Activated CD4-positive, alpha-beta memory T cell treated with anti-CD3 and anti-CD28 coated beads, Interleukin-2, amount 10 ng/mL, durations not matched to agents 7 days and 5 days (primary cell): Measurements from ENCODE around the gene ERVK3-1. TPM values are rescaled to one million over a fixed set of nuclear protein-coding genes. Genes with fewer than 3 reads are reported as not detected.
"Not testable (repeated sequence)": the region's sequence is repeated elsewhere in the genome, so short reads cannot be mapped to it uniquely, and the experiment has no call there.

Source experiments
- CTCF ChIA-PET: fragments of 350-600 bp; sonication (Branson Sonifier 250); formaldehyde crosslinking; loops from one replicate; lab custom pipeline; 2021; ENCODE audit warnings: antibody characterized with exemption, inconsistent platforms; lab: Charles Lee
- POLR2A ChIA-PET: fragments of 350-600 bp; sonication (Branson Sonifier 250); formaldehyde crosslinking; loops from one replicate; lab custom pipeline; 2021; ENCODE audit warnings: antibody characterized with exemption; lab: Charles Lee
- DNase-seq: peaks from one replicate; pipeline ENCODE4 v3.0.0-alpha.2; 2020
- H3K27ac Mint-ChIP-seq: one replicate; pipeline ENCODE4 v1.8.0; 2021; ENCODE audit warnings: mild to moderate bottlenecking, mixed read lengths
- H3K27me3 Mint-ChIP-seq: one replicate; pipeline ENCODE4 v1.8.0; 2021; ENCODE audit warnings: mixed read lengths
- H3K36me3 Mint-ChIP-seq: one replicate; pipeline ENCODE4 v1.8.0; 2021; ENCODE audit warnings: low read depth, mixed read lengths
- H3K4me1 Mint-ChIP-seq: one replicate; pipeline ENCODE4 v1.8.0; 2021; ENCODE audit warnings: mixed read lengths
- H3K4me3 Mint-ChIP-seq: one replicate; pipeline ENCODE4 v1.8.0; 2021; ENCODE audit warnings: mild to moderate bottlenecking, mixed read lengths
- H3K9me3 Mint-ChIP-seq: one replicate; pipeline ENCODE4 v1.8.0; 2021; ENCODE audit warnings: mixed read lengths
- total RNA-seq, 2 experiments: library from RNA; stranded (reverse); gene quantifications; one replicate each; pipeline ENCODE4 v1.2.3, GENCODE V29; 2021

The ERVK3-1 gene
- total RNA-seq, 2 experiments from 2014 or later: 53.8 to 60.1 TPM

GRCh38 chr19:58310685-58311084, 5.5 kb downstream of the ERVK3-1 start:
- CTCF ChIA-PET, DNase-seq, H3K27ac Mint-ChIP-seq, POLR2A ChIA-PET, H3K27me3 Mint-ChIP-seq, H3K4me3 Mint-ChIP-seq: not testable (repeated sequence)
- H3K9me3 Mint-ChIP-seq: peaks cover 20% of the 10 kb centered on the region
- H3K36me3 Mint-ChIP-seq: peaks cover 95% of the 10 kb centered on the region
- peaks cover 35% of the 10 kb centered on the region for H3K4me1 Mint-ChIP-seq

GRCh38 chr19:58311345-58311865, 6.2 kb downstream of the ERVK3-1 start:
- Mint-ChIP-seq H3K9me3 (peaks cover 20% of the 10 kb centered on the region), H3K27ac (no peak overlapping the region), H3K4me1 (peaks cover 29% of the 10 kb centered on the region), H3K36me3 (peaks cover 94% of the 10 kb centered on the region), H3K27me3 (no peaks in the 10 kb centered on the region), H3K4me3 (no peak overlapping the region)
- ChIA-PET POLR2A (no interaction called here), CTCF (no interaction called here)
- no peak for DNase-seq

GRCh38 chr19:58315580-58315979, 10.4 kb downstream of the ERVK3-1 start:
- ChIA-PET POLR2A (no interaction called here), CTCF (no interaction called here)
- H3K27ac Mint-ChIP-seq: no peak overlapping the region
- peaks cover 12% of the 10 kb centered on the region for H3K9me3 Mint-ChIP-seq
- H3K27me3 Mint-ChIP-seq: no peaks in the 10 kb centered on the region
- H3K4me3 Mint-ChIP-seq: no peak overlapping the region
- H3K4me1 Mint-ChIP-seq: no peaks in the 10 kb centered on the region
- no peak for DNase-seq
- H3K36me3 Mint-ChIP-seq: peaks cover 61% of the 10 kb centered on the region

- POLR2A ChIA-PET: interaction anchor here (0.9 to 1.4 kb wide), 5 partner anchors 9 to 202 kb away, joined by 3 to 4 read pairs (median 3); partner anchors contain the start of genes ZBTB45 and ZSCAN22
- Mint-ChIP-seq H3K4me3 (no peak overlapping the region), H3K36me3 (peaks cover 45% of the 10 kb centered on the region), H3K4me1 (no peaks in the 10 kb centered on the region), H3K9me3 (peaks cover 8% of the 10 kb centered on the region), H3K27ac (no peak overlapping the region), H3K27me3 (no peaks in the 10 kb centered on the region)
- DNase-seq: no peak
- CTCF ChIA-PET: interaction anchor here (0.7 kb wide), 1 partner anchor 56 kb away, joined by 3 read pairs; no protein-coding TSS in a partner anchor
Measured at GRCh38 chr19:58317476-58318072, 12.4 kb downstream of the ERVK3-1 start.

- no peaks in the 10 kb centered on the region for H3K4me1 Mint-ChIP-seq
- DNase-seq: no peak
- H3K9me3 Mint-ChIP-seq: peaks cover 6% of the 10 kb centered on the region
- H3K27ac Mint-ChIP-seq: no peak overlapping the region
- CTCF ChIA-PET: interaction anchor here (1.0 kb wide), 1 partner anchor 846 kb away, joined by 3 read pairs; no protein-coding TSS in a partner anchor
- peaks cover 42% of the 10 kb centered on the region for H3K36me3 Mint-ChIP-seq
- POLR2A ChIA-PET: interaction anchor here (1.0 to 1.5 kb wide), 3 partner anchors 8 to 29 kb away, joined by 3 to 4 read pairs (median 4); partner anchors contain the start of gene ZSCAN22
- no peak overlapping the region for H3K4me3 Mint-ChIP-seq
- no peaks in the 10 kb centered on the region for H3K27me3 Mint-ChIP-seq
Measured at GRCh38 chr19:58318297-58318696, 13.1 kb downstream of the ERVK3-1 start.

GRCh38 chr19:58319241-58319640, 14.1 kb downstream of the ERVK3-1 start:
- H3K27ac Mint-ChIP-seq: no peak overlapping the region
- H3K4me3 Mint-ChIP-seq: no peak overlapping the region
- no peaks in the 10 kb centered on the region for H3K27me3 Mint-ChIP-seq
- DNase-seq: no peak
- H3K9me3 Mint-ChIP-seq: peaks cover 3% of the 10 kb centered on the region
- ChIA-PET CTCF (interaction anchor here (1.0 kb wide), 1 partner anchor 847 kb away, joined by 3 read pairs; no protein-coding TSS in a partner anchor), POLR2A (interaction anchor here (1.5 kb wide), 1 partner anchor 12 kb away, joined by 4 read pairs; no protein-coding TSS in a partner anchor)
- H3K4me1 Mint-ChIP-seq: no peaks in the 10 kb centered on the region
- peaks cover 36% of the 10 kb centered on the region for H3K36me3 Mint-ChIP-seq

- H3K9me3 Mint-ChIP-seq: no peaks in the 10 kb centered on the region
- no peak overlapping the region for H3K4me3 Mint-ChIP-seq
- DNase-seq: no peak
- ChIA-PET POLR2A (interaction anchor here (0.7 to 2.2 kb wide), 10 partner anchors 8 to 475 kb away, joined by 3 to 23 read pairs (median 4); partner anchors contain the start of genes ERVK3-1, RPS5, ZNF497 and ZNF587), CTCF (interaction anchor here (1.3 kb wide), 1 partner anchor 38 kb away, joined by 6 read pairs; the partner anchor contains the start of gene ZNF497)
- no peaks in the 10 kb centered on the region for H3K27me3 Mint-ChIP-seq
- H3K36me3 Mint-ChIP-seq: peaks cover 11% of the 10 kb centered on the region
- no peak overlapping the region for H3K27ac Mint-ChIP-seq
- no peaks in the 10 kb centered on the region for H3K4me1 Mint-ChIP-seq
Measured at GRCh38 chr19:58325311-58326022, 20.3 kb downstream of the ERVK3-1 start.

- Mint-ChIP-seq H3K36me3 (peaks cover 9% of the 10 kb centered on the region), H3K27ac (no peak overlapping the region), H3K4me1 (no peaks in the 10 kb centered on the region), H3K9me3 (no peaks in the 10 kb centered on the region), H3K27me3 (no peaks in the 10 kb centered on the region), H3K4me3 (no peak overlapping the region)
- ChIA-PET POLR2A (interaction anchor here (1.0 to 2.2 kb wide), 13 partner anchors 9 to 193 kb away, joined by 3 to 23 read pairs (median 5); partner anchors contain the start of genes ERVK3-1, RPS5, ZBTB45 and ZNF497), CTCF (interaction anchor here (0.9 to 1.4 kb wide), 5 partner anchors 21 to 255 kb away, joined by 4 to 12 read pairs (median 6); partner anchors contain the start of genes ZBTB45, ZNF497 and ZNF584)
- DNase-seq: no peak
Measured at GRCh38 chr19:58326501-58326913, 21.3 kb downstream of the ERVK3-1 start.

GRCh38 chr19:58326914-58327726, 21.9 kb downstream of the ERVK3-1 start, which contains the start of gene ZSCAN22:
Gene ZSCAN22 (plus strand): TSS chr19:58326994. CDS start chr19:58334803, 7,809 bp downstream.
- Mint-ChIP-seq H3K36me3 (peaks cover 9% of the 10 kb centered on the region), H3K9me3 (no peaks in the 10 kb centered on the region), H3K4me3 (no peak within 1 kb of the TSS), H3K27me3 (no peaks in the 10 kb centered on the region), H3K27ac (no peak within 1 kb of the TSS), H3K4me1 (no peaks in the 10 kb centered on the region)
- peak; percentile 93 for DNase-seq
- ChIA-PET CTCF (interaction anchor here (0.9 to 2.2 kb wide), 6 partner anchors 20 to 254 kb away, joined by 4 to 12 read pairs (median 6); partner anchors contain the start of genes ZBTB45, ZNF497 and ZNF584), POLR2A (interaction anchor here (1.0 to 2.2 kb wide), 12 partner anchors 9 to 193 kb away, joined by 3 to 23 read pairs (median 4); partner anchors contain the start of genes ERVK3-1, RPS5, ZBTB45 and ZNF497)

- H3K27me3 Mint-ChIP-seq: no peaks in the 10 kb centered on the region
- H3K36me3 Mint-ChIP-seq: peaks cover 2% of the 10 kb centered on the region
- no peak overlapping the region for H3K4me3 Mint-ChIP-seq
- DNase-seq: no peak
- H3K4me1 Mint-ChIP-seq: no peaks in the 10 kb centered on the region
- no peaks in the 10 kb centered on the region for H3K9me3 Mint-ChIP-seq
- CTCF ChIA-PET: interaction anchor here (1.5 to 2.2 kb wide), 2 partner anchors 14 to 191 kb away, joined by 5 to 6 read pairs; partner anchors contain the start of gene ZBTB45
- POLR2A ChIA-PET: no interaction called here
- no peak overlapping the region for H3K27ac Mint-ChIP-seq
Measured at GRCh38 chr19:58328999-58329398, 23.8 kb downstream of the ERVK3-1 start.

- ChIA-PET POLR2A (interaction anchor here (0.7 kb wide), 1 partner anchor 147 kb away, joined by 3 read pairs; no protein-coding TSS in a partner anchor), CTCF (interaction anchor here (1.0 to 1.2 kb wide), 2 partner anchors 17 to 102 kb away, joined by 3 to 4 read pairs; partner anchors contain the start of gene ZNF544)
- H3K4me3 Mint-ChIP-seq: no peak overlapping the region
- peaks cover 13% of the 10 kb centered on the region for H3K36me3 Mint-ChIP-seq
- no peaks in the 10 kb centered on the region for H3K27me3 Mint-ChIP-seq
- H3K27ac Mint-ChIP-seq: no peak overlapping the region
- H3K4me1 Mint-ChIP-seq: no peaks in the 10 kb centered on the region
- no peak for DNase-seq
- no peaks in the 10 kb centered on the region for H3K9me3 Mint-ChIP-seq
Measured at GRCh38 chr19:58330458-58330857, 25.3 kb downstream of the ERVK3-1 start.
